Skin of body (tissue), 2 donors: ENCODE data around the gene CARD19. TPM values are rescaled to one million over a fixed set of nuclear protein-coding genes. Genes with fewer than 3 reads are reported as not detected.

ENCODE experiments used
- DNase-seq: peaks from one replicate; lab custom pipeline; 2025; lab: John Stamatoyannopoulos, UW
- total RNA-seq: library from RNA; depleted of rRNA; stranded (reverse); fragments of >200 nt; gene quantifications from one replicate; pipeline ENCODE4 v1.2.3, GENCODE V29; 2014

Gene CARD19
- total RNA-seq, 1 donor from 2014 or later: 18.6 TPM

- DNase-seq: no peak
Measured at GRCh38 chr9:93149361-93149760, 53.3 kb downstream of the CARD19 start.

- DNase-seq: no peak
Measured at GRCh38 chr9:93151097-93151784, 55.2 kb downstream of the CARD19 start.

DNA sequence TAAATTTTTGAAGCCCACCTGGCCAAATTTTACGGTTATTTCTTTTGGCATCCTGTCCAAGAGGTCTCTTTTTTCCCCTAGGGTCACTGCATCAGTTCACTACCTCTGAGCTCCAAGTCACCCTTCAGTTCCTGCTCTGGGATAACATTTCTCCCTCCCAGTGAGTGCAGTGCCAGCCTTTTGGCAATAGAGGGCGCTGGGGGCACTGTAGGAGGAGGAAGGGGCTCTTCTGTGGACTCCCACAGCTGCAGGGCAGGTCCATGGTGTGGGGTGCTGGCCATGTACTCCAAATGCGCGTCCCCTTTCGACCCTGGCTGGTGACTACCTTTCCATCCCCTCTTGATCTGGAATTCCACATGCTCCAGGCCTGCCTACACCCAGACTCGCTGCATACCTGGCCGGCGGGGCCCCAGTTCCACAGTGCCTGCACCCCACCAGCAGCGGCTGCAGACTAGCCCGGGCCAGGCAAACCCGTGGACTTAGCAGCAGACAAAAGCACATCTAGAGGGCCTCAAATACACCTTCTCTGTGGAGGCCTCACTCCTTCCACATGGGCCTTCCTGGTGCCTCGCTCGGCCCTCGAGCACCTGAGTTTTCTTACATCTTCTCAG lies 58.4 kb downstream of the CARD19 start:
- DNase-seq: no peak

DNA sequence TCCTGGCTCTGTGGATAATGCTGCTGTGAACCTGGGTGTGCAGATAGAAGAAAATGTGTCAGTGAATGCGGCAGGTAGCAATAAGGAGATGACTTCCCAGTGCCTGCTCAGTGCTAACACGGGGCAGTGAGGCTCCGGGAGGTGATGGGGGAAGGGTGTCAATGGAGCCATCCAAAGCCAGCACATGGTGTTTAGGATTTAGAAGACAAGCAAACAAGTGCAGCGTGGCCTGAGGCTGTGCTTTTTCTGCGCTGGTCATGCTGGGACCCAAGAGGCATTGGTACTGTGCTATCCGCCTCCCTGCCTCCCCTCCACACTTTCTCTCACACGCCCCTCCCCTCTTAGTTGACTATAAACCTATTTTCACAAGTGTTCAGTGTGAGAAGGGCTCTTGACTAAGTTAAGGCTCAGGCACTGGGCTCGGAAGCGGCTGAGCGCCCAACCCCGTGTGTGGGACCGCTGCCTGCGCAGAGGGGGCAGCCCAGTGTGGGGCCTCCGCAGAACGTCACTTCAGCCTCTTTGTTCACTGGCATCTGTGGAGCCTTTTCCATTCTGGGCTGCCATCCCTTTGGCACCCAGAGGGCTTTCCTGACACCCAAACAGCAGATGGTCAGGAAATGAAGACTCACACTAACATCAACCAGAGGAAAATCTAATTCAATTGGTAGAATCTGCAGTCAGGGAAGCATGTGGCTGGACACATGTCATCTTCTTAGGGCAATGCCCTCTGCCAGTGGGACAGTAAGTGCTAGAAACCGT lies 59.9 kb downstream of the CARD19 start:
- no peak for DNase-seq

GRCh38 chr9:93156475-93157008 lies 60.5 kb downstream of the CARD19 start:
- DNase-seq: no peak

- DNase-seq: peak; percentile 13
Measured at GRCh38 chr9:93159601-93160471, 63.8 kb downstream of the CARD19 start.

DNA sequence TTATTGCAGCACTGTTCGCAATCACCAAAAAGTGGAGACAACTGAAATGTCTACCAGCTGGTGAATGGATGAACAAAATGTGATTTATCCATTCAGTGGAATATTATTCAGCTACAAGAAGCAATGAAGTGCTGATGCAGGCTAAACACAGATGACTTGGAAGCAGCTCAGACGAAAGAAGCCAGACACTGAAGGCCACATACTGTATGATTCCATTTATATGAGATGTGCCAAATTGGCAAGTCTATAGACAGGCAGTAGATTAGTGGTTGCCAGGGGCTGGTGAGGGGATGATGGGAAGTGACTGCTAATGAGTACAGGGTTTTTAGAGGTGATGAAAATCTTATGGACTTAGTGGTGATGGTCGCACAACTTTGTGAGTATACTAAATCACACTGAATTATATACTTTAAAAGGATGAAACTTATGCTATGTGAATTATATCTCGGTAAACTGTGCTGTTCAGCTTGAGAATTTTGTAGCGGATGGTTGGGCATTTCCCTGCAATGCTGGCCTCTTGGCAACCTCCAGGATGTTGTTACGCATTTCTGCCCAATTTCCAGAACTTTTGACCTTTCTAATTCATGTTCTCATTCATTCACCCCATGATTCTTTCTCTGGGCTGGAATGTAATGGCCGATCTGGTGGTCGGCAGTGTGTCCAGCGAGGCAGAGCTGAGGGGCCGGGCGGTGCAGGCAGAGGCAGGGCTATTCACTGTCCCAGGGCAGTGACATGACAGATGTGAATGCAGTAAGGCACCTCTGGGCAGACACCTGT lies 66.0 kb downstream of the CARD19 start:
- peak; percentile 85 for DNase-seq

Other genes with a start within 250 kb of the CARD19 start
- gene ZNF484, start 218.2 kb upstream of the CARD19 start, total RNA-seq: 13.7 TPM
- gene FGD3, start 148.7 kb upstream of the CARD19 start, total RNA-seq: 5.9 TPM
- 3.0 TPM for gene SUSD3, start 37.5 kb upstream of the CARD19 start, total RNA-seq
- 19.6 TPM for gene NINJ1, start 38.0 kb downstream of the CARD19 start, total RNA-seq
- gene WNK2, start 87.9 kb downstream of the CARD19 start, total RNA-seq: 11.2 TPM